HG03103 (cell line): ENCODE data around the gene CCS.
"Not testable (repeated sequence)": the region's sequence is repeated elsewhere in the genome, so short reads cannot be mapped to it uniquely, and the experiment has no call there.

Source experiments
- ATAC-seq: cut with Tn5 transposase; IDR thresholded peaks from one replicate; pipeline ENCODE4 v1.9.1; 2021; ENCODE audit warnings: low read depth; ENCODE audit not compliant: unreplicated experiment

The CCS gene

DNA sequence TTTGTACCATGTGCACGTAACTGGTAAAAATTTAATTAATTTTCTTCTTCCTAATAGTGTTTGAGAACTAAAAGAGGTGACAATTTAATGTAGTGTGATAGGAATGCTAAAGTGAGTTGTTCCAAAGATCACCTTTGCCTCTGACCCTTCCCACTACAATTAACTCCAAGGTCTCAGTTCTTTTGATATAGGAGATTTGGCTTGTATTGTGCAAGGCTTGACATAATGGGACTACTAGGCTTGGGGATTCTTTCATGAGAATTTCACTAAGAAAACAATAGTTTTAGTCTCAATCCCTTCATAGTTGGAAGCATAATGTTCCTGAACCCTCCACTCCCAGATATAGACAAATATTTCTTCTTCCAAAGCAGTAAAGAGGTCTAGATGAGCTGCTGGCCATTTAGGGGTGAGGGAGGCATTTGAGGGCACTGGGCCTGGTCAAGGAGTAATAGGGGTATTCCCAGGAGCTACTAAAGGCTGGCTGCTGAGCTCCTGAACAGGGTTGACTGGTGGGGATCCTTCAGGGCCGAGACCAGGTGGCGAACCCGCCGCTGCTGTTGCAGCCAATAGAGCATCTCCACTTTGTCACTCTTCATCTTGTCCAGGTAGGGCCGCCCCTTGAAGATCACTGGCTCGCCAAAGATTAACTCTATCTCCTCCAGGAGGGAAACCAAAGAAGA, 2.8 kb upstream of the CCS start:
- no peak for ATAC-seq

DNA sequence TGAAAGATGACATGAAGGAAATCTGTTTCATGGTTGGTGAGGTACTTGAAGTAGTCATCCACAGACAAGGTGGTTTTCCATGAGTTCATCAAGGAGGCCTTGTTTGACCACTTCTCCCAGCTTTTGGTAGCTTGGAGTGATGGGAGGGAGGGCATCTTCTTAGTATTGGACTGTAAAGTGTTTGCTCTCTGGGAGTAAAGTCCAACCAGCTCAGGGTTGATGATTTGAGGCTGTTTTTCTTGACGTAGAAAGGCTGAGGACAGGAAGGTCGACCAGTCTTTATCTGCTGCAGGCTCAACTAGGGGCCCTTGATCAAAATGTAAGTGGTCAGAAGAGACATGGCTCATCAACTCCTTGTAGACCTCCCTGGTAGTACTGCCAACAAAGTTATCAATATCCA, 1.8 kb upstream of the CCS start:
- ATAC-seq: no peak

GRCh38 chr11:66593303-66593635, 284 bp downstream of the CCS start:
- ATAC-seq: no peak

DNA sequence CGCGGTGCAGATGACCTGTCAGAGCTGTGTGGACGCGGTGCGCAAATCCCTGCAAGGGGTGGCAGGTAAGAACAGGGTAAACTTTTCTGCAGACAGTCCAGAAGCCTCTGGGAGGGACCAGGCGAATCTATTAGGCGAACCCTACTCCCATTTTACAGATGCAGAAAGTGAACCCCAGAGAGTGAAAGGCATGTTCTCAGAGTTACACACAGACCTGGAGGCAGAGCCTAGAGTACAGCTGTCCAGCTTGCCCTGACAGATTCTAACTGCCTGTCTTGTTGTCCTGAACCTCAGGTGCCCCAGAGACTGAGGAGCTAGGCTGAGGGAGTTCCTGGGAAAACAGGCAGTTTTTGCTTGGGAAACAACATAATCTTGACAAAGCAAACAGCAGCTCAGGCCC, 665 bp downstream of the CCS start:
- ATAC-seq: no peak

DNA sequence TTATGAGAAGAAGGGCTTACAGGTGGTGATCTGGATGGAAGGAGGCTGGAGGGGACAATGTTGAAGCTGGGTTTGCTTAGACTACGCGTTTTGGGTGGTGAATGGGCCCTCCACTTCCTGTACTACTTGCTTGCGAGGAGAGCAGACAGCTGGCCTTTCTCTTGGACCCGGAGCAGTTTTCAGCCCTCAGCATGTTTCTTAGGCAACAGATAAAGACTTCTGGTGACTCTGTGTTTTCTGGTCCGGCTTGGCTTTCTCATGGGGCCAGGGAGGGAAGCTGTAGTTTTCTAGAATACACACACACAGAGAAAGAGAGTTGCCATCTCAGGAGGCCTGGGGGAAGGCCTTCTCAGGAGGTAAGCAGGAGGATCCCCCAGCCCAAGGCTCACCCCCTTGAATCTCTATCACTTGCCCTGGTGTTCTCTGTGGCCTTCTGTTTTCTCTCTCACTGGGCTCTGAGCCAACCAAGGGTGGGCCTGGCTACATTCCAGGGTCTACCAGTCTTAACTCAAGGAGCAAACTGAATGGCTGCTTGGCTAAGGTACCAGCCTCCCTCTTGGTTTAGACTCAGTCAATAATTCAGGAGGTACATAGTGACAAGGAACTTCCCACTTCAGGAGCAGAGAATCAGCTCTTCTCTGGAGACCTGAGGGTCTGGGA, 2.4 kb downstream of the CCS start:
- ATAC-seq: no peak

- ATAC-seq: no peak
Measured at GRCh38 chr11:66598993-66599392, 6.0 kb downstream of the CCS start.

- ATAC-seq: no peak
Measured at GRCh38 chr11:66600219-66600618, 7.2 kb downstream of the CCS start.

- no peak for ATAC-seq
Measured at GRCh38 chr11:66600631-66601233, 7.7 kb downstream of the CCS start.

DNA sequence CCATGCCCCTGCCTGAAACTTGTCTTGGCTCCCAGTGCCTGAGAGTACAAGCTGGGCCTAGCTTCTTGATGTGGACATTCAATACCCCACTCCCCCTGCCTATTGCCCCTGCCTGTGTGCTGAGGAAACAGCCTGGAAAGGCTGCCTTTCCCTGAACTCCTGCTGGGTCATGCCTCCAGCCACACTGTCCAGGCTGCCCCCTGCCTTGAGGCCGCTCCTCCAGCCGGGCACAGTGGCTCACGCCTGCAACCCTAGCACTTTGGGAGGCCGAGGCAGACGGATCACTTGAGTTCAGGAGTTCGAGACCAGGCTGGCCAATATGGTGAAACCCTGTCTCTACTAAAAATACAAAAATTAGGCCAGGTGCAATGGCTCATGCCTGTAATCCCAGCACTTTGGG, 10.1 kb downstream of the CCS start:
- no peak for ATAC-seq

DNA sequence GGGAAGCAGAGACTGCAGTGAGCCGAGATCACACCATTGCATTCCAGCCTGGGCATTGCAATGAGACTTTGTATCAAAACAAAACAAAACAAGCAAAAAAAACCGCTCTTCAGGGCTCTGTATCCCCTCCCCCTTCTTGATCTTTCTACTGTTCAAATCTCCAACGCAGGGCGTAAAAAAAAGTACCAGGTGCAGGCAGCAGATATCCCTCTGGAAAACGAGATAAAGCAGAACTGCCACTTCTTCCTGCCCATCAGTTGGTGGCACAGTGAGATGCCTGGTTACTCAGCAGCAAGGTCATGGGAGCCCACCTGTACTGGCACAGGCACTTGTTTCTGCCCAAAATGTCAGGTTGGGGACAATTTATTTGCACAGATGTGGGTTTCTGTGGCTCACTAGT, 11.2 kb downstream of the CCS start:
- ATAC-seq: no peak

DNA sequence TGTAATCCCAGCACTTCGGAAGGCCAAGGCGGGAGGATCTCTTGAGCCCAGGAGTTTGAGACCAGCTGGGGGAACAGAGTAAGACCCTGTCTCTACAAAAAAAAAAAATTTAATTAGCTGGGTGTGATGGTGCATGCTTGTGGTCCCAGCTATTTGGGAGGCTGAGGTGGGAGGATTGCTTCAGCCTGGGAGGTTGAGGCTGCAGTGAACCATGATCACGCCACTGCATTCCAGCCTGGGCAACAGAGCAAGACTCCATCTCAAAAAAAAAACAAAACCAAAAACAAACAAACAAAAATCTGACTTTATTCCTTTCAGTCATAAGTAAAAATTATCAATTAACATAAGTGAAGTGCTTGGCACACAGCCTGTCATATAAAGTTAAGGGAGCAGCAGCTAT, 13.6 kb downstream of the CCS start:
- ATAC-seq: not testable (repeated sequence)

DNA sequence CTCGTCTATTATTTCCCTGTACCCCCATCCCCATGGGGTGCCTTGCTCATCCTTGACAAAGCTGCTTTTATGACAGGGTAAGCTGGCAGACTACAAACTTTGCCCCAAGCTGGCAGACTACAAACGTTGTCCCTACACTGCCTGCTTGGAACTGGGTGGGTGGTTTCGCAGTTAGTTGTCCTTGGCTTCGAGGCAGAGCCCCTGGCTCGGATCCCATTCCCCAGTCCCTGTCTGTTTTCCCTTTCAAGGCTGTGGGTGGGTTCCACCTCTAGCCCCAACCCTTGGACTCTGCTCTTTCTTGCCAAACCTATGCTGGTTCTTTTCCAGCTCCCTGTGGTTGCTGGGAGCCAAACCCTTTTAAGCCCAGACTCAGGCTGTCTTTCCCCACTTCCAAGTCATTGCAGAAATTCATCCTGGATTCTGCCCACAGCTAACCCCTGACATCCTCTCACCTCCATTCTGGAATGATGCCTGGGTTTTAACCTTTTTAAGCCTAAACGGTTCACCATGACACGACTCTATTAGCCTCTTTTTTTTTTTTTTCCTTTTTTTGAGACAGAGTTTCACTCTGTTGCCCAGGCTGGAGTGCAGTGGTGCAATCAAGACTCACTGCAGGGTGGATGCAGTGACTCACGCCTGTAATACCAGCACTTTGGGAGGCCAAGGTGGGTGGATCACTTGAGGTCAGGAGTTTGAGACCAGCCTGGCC, 14.3 kb downstream of the CCS start:
- no peak for ATAC-seq

DNA sequence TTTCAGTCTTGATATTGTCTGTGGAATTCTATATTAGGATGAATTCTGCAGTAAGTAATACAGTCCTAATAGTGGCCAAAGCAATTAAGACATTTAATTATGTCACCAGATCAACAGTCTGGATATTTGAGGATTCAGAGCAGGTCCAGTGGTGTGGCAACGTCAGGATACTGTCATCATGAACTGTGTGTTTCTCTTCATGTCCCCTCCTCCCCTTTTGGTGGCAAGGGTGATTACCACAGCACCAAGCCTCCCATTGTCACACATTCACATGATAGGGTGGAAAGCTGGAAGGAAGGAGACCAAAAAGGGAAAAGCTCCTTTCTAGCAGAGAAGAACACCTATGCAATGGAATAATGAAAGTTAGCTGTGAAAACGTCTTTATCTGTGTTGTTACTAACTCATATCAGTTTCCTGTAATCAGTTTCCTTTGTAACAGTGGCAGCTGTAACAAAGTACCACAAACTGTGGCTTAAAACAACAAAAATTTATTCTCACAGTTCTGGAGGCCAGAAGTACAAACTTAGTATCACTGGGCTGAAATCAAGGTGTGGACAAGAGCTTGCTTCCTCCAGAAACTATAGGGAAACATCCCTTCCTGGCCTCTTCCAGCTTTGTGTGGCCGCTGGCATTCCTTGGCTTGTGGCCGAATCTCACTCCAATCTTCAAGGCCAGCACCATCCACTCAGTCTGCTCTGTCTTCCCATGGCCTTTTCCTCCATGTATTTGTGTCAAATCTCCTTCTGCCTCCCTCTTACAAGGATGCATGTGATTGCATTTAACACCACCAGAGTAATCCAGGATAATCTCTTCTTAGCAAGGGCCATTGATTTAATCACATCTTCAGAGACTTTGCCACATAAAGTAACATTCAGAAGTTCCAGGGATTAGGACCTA, 17.0 kb downstream of the CCS start:
- no peak for ATAC-seq

DNA sequence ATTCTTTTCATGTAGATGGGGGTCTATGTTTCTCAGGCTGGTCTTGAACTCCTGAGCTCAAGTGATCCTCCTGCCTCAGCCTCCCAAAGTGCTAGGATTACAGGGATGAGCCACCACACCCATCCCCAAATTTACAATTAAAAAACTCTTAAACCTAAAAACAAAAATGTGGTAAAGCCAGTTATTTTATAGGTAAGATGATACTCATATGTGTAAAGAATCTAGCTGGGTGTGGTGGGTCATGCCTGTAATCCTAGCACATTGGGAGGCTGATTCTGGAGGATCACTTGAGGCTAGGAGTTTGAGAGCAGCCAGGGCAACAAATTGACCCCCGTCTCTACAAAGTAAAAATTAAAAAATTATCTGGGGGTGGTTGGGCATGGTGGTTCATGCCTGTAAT, 19.5 kb downstream of the CCS start:
- no peak for ATAC-seq

GRCh38 chr11:66614073-66614472, 21.1 kb downstream of the CCS start:
- ATAC-seq: no peak

GRCh38 chr11:66616379-66617154, 23.6 kb downstream of the CCS start, which contains the start of gene RBM14:
TSS of gene RBM14 (plus strand) at chr11:66616630. CDS start at chr11:66616721, 91 bp downstream.
- peak; percentile 87 for ATAC-seq

DNA sequence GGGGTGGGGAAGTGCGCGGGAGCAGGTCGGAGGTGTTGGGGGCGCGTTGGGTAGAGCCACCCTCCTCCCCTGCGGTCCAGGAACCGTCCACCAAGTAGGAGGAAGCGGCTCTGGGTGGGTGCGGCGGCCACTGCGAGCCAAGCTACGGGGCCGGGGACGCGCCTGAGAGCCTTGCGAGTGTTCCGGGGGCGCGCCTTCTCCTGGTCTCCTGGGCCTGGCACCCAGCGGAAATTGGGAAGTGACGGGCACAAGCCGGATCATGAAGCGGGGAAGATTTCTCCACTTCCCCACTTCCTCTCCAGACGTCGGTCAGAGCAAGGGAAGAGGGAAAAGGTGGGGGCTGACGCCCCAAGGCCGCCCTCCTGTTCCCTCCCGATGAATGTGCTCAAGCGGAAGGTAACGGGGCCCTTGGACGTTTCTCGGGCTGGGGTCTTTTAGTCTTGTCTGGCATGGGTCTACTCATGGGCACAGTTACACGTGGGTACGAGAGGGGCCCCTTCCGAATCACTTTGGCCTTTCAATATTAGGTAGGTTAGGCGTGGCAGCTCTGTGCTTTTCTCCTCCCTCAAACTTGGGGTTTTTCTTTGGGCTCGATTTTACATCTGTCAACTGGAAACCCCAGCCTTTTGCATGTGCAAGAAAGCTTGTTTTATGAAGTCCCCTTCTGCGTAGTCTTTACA, 24.3 kb downstream of the CCS start:
- no peak for ATAC-seq

GRCh38 chr11:66619080-66619554, 26.1 kb downstream of the CCS start:
- no peak for ATAC-seq

DNA sequence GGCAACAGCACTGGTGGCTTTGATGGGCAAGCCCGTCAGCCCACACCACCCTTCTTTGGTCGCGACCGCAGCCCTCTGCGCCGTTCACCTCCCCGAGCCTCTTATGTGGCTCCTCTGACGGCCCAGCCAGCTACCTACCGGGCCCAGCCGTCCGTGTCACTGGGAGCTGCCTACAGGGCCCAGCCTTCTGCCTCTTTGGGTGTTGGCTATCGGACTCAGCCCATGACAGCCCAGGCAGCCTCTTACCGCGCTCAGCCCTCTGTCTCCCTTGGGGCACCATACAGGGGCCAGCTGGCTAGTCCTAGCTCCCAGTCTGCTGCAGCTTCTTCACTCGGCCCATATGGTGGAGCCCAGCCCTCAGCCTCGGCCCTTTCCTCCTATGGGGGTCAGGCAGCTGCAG, 31.5 kb downstream of the CCS start:
- ATAC-seq: no peak
